ENCODE results near the gene HYKK. TPM values are rescaled to one million over a fixed set of nuclear protein-coding genes. Genes with fewer than 3 reads are reported as not detected.

HYKK gene
- total and polyA plus RNA-seq, 5 donors from 2014 or later = 1.6 to 4.1 (median 2.8) TPM

DNA sequence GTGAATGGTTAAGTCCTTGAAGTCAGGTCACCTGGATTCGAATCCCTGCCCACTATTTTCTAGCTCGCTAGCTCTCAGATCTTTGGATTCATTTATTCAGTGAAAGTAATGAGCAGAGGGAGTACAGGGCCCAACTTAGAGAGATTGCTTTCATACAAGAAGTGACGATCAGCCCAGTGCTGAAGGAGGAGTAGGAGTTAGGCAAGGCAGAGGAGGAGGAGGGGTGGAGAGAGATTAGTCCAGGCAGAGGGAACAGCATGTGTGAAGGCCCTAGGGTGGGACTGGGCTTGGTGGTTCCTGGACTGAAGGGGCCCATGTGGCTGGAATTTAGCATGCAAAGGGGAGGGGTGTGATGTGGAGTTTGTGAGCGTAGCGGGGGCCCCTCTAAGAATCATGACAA is 54.1 kb downstream of the HYKK start:
- Histone ChIP-seq H3K4me1 (ENCODE audit: control insufficient read depth, insufficient read depth, low read length, poor library complexity, severe bottlenecking) (peaks cover 18% of the 10 kb centered on the region), H3K9me3 (ENCODE audit: control insufficient read depth in 2 of 2, low read length in 2 of 2) (no peaks in the 10 kb centered on the region), H3K36me3 (ENCODE audit: control insufficient read depth, insufficient read depth, low read length) (no peaks in the 10 kb centered on the region), H3K4me3 (ENCODE audit: low read depth, low read length) (no peak overlapping the region), H3K27me3 (ENCODE audit: control insufficient read depth, insufficient read depth, low read length) (peaks cover 3% of the 10 kb centered on the region), H3K27ac (ENCODE audit: insufficient read depth, low read length, poor library complexity, severe bottlenecking) (no peak overlapping the region)
- H3K4me1 Mint-ChIP-seq = peaks cover 4 to 21% (median 13%) of the 10 kb centered on the region in 4 donors
- no peak overlapping the region for H3K27ac Mint-ChIP-seq
- ATAC-seq (ENCODE audit: low read depth in 2 of 2) (no peak), DNase-seq (no peak)
- peak overlapping the region in 1 of 4 donors; percentile 64 for H3K4me3 Mint-ChIP-seq
- peaks cover 24% of the 10 kb centered on the region for H3K27me3 Mint-ChIP-seq
- no peaks in the 10 kb centered on the region for H3K36me3 Mint-ChIP-seq
- no peaks in the 10 kb centered on the region for H3K9me3 Mint-ChIP-seq

- no peaks in the 10 kb centered on the region for H3K9me3 ChIP-seq (ENCODE audit: control insufficient read depth in 2 of 2, low read length in 2 of 2)
- no peaks in the 10 kb centered on the region for H3K36me3 ChIP-seq (ENCODE audit: control insufficient read depth, insufficient read depth, low read length)
- H3K27ac ChIP-seq (ENCODE audit: insufficient read depth, low read length, poor library complexity, severe bottlenecking) = no peak overlapping the region
- peaks cover 19% of the 10 kb centered on the region for H3K27me3 Mint-ChIP-seq
- peaks cover 6 to 24% (median 18%) of the 10 kb centered on the region in 4 donors for H3K4me1 Mint-ChIP-seq
- no peaks in the 10 kb centered on the region for H3K9me3 Mint-ChIP-seq
- H3K4me3 ChIP-seq (ENCODE audit: low read depth, low read length) = no peak overlapping the region
- DNase-seq = no peak
- peaks cover 3% of the 10 kb centered on the region for H3K27me3 ChIP-seq (ENCODE audit: control insufficient read depth, insufficient read depth, low read length)
- no peak for ATAC-seq (ENCODE audit: low read depth in 2 of 2)
- peak overlapping the region in 1 of 4 donors; percentile 85 for H3K4me3 Mint-ChIP-seq
- H3K27ac Mint-ChIP-seq = peak overlapping the region in 2 of 3 donors; percentile 8 to 62
- no peaks in the 10 kb centered on the region for H3K36me3 Mint-ChIP-seq
- H3K4me1 ChIP-seq (ENCODE audit: control insufficient read depth, insufficient read depth, low read length, poor library complexity, severe bottlenecking) = peaks cover 19% of the 10 kb centered on the region
These were observed 55.7 kb downstream of the HYKK start for GRCh38 chr15:78563092-78563491.

DNA sequence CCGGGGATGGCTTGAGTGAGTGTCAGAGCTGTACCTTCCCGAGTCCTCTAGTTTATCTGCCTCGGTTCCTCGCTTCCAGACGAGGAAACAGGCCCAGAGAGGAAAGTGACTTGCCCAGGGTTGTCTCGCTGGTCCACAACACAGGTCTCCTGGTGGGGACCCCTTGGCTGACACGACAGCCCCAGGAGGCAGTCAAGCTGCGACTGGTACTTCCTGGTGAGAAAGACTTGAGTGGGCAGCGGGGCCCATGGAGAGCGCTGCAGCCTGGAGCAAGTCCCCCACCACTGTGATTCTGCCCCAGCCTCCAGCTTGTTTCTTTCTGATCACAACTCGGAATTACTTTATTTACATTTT is 57.3 kb downstream of the HYKK start:
- no peak for DNase-seq
- H3K27me3 Mint-ChIP-seq = peaks cover 16% of the 10 kb centered on the region
- H3K27me3 ChIP-seq (ENCODE audit: control insufficient read depth, insufficient read depth, low read length) = no peaks in the 10 kb centered on the region
- H3K4me3 Mint-ChIP-seq = peak overlapping the region; percentile 81 to 97 (median 90)
- ATAC-seq (ENCODE audit: low read depth in 2 of 2) = no peak
- no peaks in the 10 kb centered on the region for H3K36me3 ChIP-seq (ENCODE audit: control insufficient read depth, insufficient read depth, low read length)
- no peak overlapping the region for H3K27ac ChIP-seq (ENCODE audit: insufficient read depth, low read length, poor library complexity, severe bottlenecking)
- peak overlapping the region; percentile 41 for H3K4me3 ChIP-seq (ENCODE audit: low read depth, low read length)
- H3K9me3 Mint-ChIP-seq = no peaks in the 10 kb centered on the region
- peaks cover 19% of the 10 kb centered on the region for H3K4me1 ChIP-seq (ENCODE audit: control insufficient read depth, insufficient read depth, low read length, poor library complexity, severe bottlenecking)
- peak overlapping the region in 2 of 3 donors; percentile 78 to 84 for H3K27ac Mint-ChIP-seq
- H3K36me3 Mint-ChIP-seq = no peaks in the 10 kb centered on the region
- H3K4me1 Mint-ChIP-seq = peaks cover 6 to 24% (median 18%) of the 10 kb centered on the region in 4 donors
- no peaks in the 10 kb centered on the region for H3K9me3 ChIP-seq (ENCODE audit: control insufficient read depth in 2 of 2, low read length in 2 of 2)

DNA sequence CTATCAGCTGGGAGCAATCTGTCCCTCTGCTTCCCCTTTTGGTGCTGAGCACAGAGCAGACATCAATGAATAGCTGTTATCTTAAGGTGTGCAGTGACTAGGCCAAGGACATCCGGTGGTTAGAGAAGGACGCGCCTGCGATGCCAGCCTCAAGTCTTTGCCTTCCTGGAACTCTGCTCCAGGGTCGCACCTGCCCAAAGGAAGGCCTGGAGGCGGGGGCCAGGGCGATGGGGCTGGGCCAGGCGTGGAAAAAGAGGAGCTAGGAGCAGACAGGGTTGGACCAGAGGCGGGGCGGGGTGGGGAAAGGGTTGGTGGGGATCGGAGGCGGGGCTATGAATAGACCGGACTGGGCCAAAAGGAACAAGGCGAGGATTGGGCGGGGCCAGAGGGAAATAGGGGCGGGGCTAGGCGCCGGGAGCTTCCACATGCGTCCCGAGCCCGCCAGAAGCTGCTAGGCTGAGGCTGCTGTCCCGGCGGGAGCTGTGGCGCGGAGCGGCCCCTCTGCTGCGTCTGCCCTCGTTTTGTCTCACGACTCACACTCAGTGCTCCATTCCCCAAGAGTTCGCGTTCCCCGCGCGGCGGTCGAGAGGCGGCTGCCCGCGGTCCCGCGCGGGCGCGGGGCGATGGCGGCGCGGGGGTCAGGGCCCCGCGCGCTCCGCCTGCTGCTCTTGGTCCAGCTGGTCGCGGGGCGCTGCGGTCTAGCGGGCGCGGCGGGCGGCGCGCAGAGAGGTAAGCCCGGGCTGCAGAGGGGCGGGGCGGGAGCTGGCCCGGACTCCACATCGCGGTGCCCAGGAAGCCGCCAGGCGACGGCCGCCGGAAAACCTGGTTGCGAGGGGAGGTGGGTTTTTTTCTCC is 57.9 kb downstream of the HYKK start, which contains the start of gene CHRNA5:
Gene CHRNA5 (plus strand): TSS at position 424 of the 854 bp plus-strand sequence. CDS start 200 bp downstream, at position 624.
- no peaks in the 10 kb centered on the region for H3K9me3 Mint-ChIP-seq
- ATAC-seq (ENCODE audit: low read depth in 2 of 2) (peak; percentile 65 to 75), DNase-seq (peak; percentile 36 to 69 (median 66))
- Histone ChIP-seq H3K36me3 (ENCODE audit: control insufficient read depth, insufficient read depth, low read length) (no peaks in the 10 kb centered on the region), H3K27ac (ENCODE audit: insufficient read depth, low read length, poor library complexity, severe bottlenecking) (no peak within 1 kb of the TSS), H3K4me1 (ENCODE audit: control insufficient read depth, insufficient read depth, low read length, poor library complexity, severe bottlenecking) (peaks cover 19% of the 10 kb centered on the region), H3K9me3 (ENCODE audit: control insufficient read depth in 2 of 2, low read length in 2 of 2) (no peaks in the 10 kb centered on the region), H3K4me3 (ENCODE audit: low read depth, low read length) (peak within 1 kb of the TSS; percentile 87), H3K27me3 (ENCODE audit: control insufficient read depth, insufficient read depth, low read length) (no peaks in the 10 kb centered on the region)
- H3K36me3 Mint-ChIP-seq = no peaks in the 10 kb centered on the region
- peaks cover 6 to 24% (median 18%) of the 10 kb centered on the region in 4 donors for H3K4me1 Mint-ChIP-seq
- peak within 1 kb of the TSS; percentile 57 to 84 (median 78) for H3K27ac Mint-ChIP-seq
- H3K4me3 Mint-ChIP-seq = peak within 1 kb of the TSS; percentile 81 to 97 (median 90)
- H3K27me3 Mint-ChIP-seq = peaks cover 16% of the 10 kb centered on the region

DNA sequence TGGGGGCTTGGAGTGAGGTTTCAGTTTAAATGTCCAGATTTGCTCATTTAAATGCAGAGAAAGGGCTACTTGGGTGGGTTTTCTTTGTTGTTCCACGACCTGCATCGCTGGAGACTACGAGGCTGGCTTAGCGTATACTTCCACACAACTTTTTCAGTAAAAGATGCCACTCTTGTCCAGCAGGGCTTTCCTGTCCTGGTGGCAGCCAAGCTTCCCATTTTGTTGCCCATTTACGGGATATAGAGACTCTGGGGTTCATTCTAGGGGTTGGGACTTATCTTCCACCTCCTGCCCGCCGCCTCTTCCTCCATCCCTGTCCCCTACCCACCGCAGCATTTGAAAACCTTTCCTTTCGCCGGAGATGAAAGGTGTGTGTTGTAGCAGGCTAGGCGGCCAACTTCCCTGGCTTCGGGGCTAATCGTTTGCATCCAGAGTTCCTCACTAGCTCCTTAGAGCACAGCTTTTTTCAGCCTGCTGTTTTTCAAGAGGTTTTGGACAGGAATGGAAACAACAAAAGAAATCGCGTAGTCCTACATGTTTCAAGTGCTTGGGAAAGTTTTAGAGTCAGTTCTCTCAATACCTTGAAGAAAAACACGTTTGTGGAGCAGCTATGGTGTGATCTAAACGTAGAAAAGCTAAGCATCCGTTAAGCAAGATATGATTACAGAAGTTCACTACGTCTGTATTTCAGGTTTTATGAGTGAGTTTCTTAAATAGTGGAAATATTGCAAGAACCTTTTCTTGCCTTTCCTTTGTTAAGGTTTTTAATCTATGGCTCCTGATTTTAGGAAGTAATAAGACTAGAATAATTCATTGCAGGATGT is 58.8 kb downstream of the HYKK start:
- H3K27ac Mint-ChIP-seq = peak overlapping the region; percentile 23 to 84 (median 57)
- H3K4me1 ChIP-seq (ENCODE audit: control insufficient read depth, insufficient read depth, low read length, poor library complexity, severe bottlenecking) = peaks cover 19% of the 10 kb centered on the region
- no peak for ATAC-seq (ENCODE audit: low read depth in 2 of 2)
- peak overlapping the region; percentile 81 to 94 (median 86) for H3K4me3 Mint-ChIP-seq
- no peaks in the 10 kb centered on the region for H3K36me3 ChIP-seq (ENCODE audit: control insufficient read depth, insufficient read depth, low read length)
- H3K36me3 Mint-ChIP-seq = no peaks in the 10 kb centered on the region
- peaks cover 16% of the 10 kb centered on the region for H3K27me3 Mint-ChIP-seq
- H3K4me3 ChIP-seq (ENCODE audit: low read depth, low read length) = peak overlapping the region; percentile 87
- no peaks in the 10 kb centered on the region for H3K27me3 ChIP-seq (ENCODE audit: control insufficient read depth, insufficient read depth, low read length)
- no peaks in the 10 kb centered on the region for H3K9me3 Mint-ChIP-seq
- peaks cover 6 to 24% (median 18%) of the 10 kb centered on the region in 4 donors for H3K4me1 Mint-ChIP-seq
- H3K27ac ChIP-seq (ENCODE audit: insufficient read depth, low read length, poor library complexity, severe bottlenecking) = no peak overlapping the region
- DNase-seq = peak in 1 of 3 donors; percentile 22
- no peaks in the 10 kb centered on the region for H3K9me3 ChIP-seq (ENCODE audit: control insufficient read depth in 2 of 2, low read length in 2 of 2)

DNA sequence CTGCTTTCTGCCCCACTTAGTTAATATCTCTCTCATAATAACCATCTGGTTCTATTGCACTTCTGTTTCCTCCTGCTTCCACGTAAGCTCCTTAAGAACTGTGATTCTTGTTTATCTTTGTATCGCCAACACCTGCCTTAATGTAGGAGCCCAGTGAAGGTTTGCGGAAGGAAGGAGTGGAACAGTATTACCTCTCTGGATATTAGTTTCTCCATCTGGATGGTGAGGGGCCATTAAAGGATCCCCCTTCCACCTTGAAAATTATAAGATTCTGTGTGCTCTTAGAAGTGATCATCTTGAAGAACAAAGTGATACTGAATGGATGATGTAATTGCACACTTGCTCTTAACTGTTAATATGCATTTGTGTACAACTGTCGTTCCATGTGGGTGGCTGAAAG is 60.2 kb downstream of the HYKK start:
- ATAC-seq (ENCODE audit: low read depth in 2 of 2) = no peak
- H3K4me3 ChIP-seq (ENCODE audit: low read depth, low read length) = no peak overlapping the region

DNA sequence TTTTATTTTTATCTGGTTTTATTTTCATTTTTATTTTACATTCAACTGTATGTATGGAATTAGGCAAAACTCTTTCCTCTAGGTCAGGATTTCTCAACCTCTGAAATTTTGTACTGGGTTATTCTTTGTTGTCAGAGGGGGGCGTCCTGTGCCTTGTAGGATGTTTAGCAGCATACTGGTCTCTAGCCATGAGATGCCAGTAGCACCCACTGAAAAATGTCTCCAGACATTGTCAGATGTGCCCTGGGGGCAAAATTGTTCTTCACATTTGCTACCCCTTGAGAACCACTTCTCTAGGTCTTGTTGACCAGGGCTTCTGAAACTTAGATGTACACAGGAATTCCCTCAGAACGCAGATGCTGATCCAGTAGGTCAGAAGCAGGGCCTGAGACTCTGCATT is 63.3 kb downstream of the HYKK start:
- no peak for ATAC-seq (ENCODE audit: low read depth in 2 of 2)
- Mint-ChIP-seq H3K36me3 (no peaks in the 10 kb centered on the region), H3K9me3 (no peaks in the 10 kb centered on the region)

More for the DNA sequence above, 60.2 kb downstream of the HYKK start:
- peak overlapping the region in 3 of 4 donors; percentile 16 to 67 (median 65) for H3K4me3 Mint-ChIP-seq
- H3K4me1 Mint-ChIP-seq = peaks cover 6 to 24% (median 18%) of the 10 kb centered on the region in 4 donors
- no peak overlapping the region for H3K27ac ChIP-seq (ENCODE audit: insufficient read depth, low read length, poor library complexity, severe bottlenecking)
- peaks cover 19% of the 10 kb centered on the region for H3K4me1 ChIP-seq (ENCODE audit: control insufficient read depth, insufficient read depth, low read length, poor library complexity, severe bottlenecking)
- no peaks in the 10 kb centered on the region for H3K36me3 Mint-ChIP-seq
- no peak overlapping the region for H3K27ac Mint-ChIP-seq
- H3K27me3 ChIP-seq (ENCODE audit: control insufficient read depth, insufficient read depth, low read length) = no peaks in the 10 kb centered on the region
- H3K9me3 ChIP-seq (ENCODE audit: control insufficient read depth in 2 of 2, low read length in 2 of 2) = no peaks in the 10 kb centered on the region
- no peak for DNase-seq
- H3K9me3 Mint-ChIP-seq = no peaks in the 10 kb centered on the region
- no peaks in the 10 kb centered on the region for H3K36me3 ChIP-seq (ENCODE audit: control insufficient read depth, insufficient read depth, low read length)
- peaks cover 16% of the 10 kb centered on the region for H3K27me3 Mint-ChIP-seq

More for the DNA sequence above, 63.3 kb downstream of the HYKK start:
- Histone ChIP-seq H3K27me3 (ENCODE audit: control insufficient read depth, insufficient read depth, low read length) (no peaks in the 10 kb centered on the region), H3K4me3 (ENCODE audit: low read depth, low read length) (no peak overlapping the region), H3K27ac (ENCODE audit: insufficient read depth, low read length, poor library complexity, severe bottlenecking) (no peak overlapping the region), H3K36me3 (ENCODE audit: control insufficient read depth, insufficient read depth, low read length) (no peaks in the 10 kb centered on the region), H3K9me3 (ENCODE audit: control insufficient read depth in 2 of 2, low read length in 2 of 2) (no peaks in the 10 kb centered on the region), H3K4me1 (ENCODE audit: control insufficient read depth, insufficient read depth, low read length, poor library complexity, severe bottlenecking) (peaks cover 8% of the 10 kb centered on the region)
- Mint-ChIP-seq H3K4me3 (no peak overlapping the region), H3K27me3 (peaks cover 11% of the 10 kb centered on the region), H3K4me1 (peaks cover 6 to 13% (median 10%) of the 10 kb centered on the region in 4 donors), H3K27ac (no peak overlapping the region)
- DNase-seq = no peak
